GM12872 (cell line): ENCODE results near the gene PCLAF.

Source experiments
- TF ChIP-seq, protein P1 (sequence below): IDR thresholded peaks from 3 replicates; pipeline ENCODE4 v1.5.1; 2011; ENCODE audit warnings: low read depth, mild to moderate bottlenecking, low read length, moderate library complexity; ENCODE audit not compliant: insufficient read depth

The PCLAF gene

GRCh38 chr15:64379216-64379960 lies 1.9 kb downstream of the PCLAF start:
- TF ChIP-seq, protein P1, sequence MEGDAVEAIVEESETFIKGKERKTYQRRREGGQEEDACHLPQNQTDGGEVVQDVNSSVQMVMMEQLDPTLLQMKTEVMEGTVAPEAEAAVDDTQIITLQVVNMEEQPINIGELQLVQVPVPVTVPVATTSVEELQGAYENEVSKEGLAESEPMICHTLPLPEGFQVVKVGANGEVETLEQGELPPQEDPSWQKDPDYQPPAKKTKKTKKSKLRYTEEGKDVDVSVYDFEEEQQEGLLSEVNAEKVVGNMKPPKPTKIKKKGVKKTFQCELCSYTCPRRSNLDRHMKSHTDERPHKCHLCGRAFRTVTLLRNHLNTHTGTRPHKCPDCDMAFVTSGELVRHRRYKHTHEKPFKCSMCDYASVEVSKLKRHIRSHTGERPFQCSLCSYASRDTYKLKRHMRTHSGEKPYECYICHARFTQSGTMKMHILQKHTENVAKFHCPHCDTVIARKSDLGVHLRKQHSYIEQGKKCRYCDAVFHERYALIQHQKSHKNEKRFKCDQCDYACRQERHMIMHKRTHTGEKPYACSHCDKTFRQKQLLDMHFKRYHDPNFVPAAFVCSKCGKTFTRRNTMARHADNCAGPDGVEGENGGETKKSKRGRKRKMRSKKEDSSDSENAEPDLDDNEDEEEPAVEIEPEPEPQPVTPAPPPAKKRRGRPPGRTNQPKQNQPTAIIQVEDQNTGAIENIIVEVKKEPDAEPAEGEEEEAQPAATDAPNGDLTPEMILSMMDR = no peak

DNA sequence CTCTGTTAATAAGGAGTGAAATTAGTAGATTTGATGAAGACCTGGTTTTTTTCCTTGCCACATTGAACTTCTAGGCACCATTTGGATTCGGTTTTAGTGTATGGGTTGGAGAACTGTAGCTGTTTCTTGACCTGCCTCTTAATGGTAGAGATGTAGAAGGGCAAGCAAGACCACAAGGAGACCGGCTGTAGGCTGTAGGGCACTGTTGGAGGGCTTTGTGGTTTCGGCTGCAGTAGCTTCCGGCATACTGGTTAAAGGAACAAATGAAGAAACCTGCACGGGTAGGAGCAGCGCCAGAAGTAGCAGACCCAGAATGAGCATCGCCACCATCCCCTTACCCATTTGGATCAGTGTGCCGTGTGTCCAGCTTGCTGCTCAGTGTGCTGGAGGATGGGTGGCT lies 7.9 kb downstream of the PCLAF start:
- TF ChIP-seq, protein P1 = no peak

DNA sequence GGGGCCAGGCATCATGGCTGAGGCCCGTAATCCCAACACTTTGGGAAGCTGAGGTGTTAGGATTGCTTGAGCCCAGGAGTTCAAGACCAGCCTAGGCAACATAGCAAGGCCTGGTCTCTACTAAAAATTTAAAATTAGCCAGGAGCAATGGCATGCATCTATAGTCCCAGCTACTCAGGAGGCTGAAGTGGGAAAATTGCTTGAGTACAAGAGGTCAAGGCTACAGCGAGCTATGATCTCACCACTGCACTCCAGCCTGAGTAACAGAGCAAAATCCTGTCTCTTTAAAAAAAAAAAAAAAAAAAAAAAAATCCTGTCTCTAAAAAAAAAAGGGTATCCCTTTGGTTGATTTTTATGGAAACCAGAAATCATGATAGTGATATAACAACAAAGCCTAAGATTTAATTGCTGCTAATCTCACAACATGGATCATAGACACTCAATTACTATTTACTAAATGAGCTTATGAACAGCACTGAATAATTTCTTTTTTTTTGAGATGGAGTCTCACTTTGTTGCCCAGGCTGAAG lies 12.1 kb downstream of the PCLAF start:
- TF ChIP-seq, protein P1 = no peak

DNA sequence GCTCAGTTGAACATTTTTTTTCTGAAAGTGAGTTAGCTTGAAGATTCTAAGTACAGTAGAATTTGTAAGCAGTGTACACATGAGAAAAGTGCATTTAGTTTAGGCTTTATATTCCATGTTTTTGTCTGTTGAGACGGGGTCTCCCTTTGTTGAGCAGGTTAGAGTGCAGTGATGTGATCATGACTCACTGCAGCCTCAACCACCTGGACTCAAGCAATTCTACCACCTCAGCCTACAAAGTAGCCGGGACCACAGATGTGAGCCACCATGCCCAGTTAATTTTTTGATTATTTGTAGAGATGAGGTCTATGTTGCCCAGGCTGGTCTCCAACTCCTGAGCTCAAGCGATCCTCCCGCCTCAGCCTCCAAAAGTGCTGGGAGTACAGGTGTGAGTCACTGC lies 20.0 kb downstream of the PCLAF start:
- TF ChIP-seq, protein P1 = no peak

- TF ChIP-seq, protein P1 = no peak
Measured at GRCh38 chr15:64356710-64357040, 24.6 kb downstream of the PCLAF start.

DNA sequence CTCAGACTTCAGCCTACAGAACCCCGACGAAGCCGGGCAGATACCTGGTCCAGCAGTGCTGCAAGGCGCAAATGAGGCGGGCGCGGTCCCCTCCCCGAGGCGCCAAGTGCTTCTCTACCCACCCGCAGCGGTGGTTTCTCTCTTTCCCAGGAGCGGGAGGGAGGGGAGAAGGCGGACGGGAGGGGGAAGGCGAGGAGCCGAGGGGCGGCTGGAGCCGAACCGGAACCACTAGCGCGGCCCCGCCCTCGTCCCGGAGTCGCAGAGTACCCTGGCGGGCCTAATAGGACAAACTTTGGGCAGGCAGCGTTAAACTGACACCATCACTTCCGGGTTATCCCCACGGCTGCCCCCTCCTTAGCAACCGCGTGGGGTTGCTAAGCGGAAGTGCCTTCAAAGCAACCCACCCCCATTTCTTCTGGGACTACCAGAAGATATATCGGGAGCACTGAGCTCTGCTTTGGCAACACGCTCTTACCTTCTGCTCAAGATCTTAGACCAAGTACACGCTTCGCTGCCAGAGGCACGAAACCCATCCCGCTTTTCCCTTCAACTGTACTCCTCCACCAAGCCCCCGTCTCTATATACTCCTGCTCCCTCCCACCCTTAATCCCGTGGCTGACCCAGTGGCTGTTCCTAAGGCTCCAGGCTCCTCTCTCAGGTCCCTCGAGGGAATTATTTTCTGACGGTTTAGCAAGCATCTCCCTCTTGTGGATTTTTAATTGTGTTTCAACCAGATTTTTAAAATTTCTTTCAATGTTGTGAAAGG lies 25.1 kb downstream of the PCLAF start, which contains the start of gene CSNK1G1:
Gene CSNK1G1, minus strand, starts transcription at position 230 of the 766 bp plus-strand sequence. CDS start 55,674 bp downstream, outside the sequence.
- TF ChIP-seq, protein P1 = no peak; the same call in 2 of the 3 replicates

DNA sequence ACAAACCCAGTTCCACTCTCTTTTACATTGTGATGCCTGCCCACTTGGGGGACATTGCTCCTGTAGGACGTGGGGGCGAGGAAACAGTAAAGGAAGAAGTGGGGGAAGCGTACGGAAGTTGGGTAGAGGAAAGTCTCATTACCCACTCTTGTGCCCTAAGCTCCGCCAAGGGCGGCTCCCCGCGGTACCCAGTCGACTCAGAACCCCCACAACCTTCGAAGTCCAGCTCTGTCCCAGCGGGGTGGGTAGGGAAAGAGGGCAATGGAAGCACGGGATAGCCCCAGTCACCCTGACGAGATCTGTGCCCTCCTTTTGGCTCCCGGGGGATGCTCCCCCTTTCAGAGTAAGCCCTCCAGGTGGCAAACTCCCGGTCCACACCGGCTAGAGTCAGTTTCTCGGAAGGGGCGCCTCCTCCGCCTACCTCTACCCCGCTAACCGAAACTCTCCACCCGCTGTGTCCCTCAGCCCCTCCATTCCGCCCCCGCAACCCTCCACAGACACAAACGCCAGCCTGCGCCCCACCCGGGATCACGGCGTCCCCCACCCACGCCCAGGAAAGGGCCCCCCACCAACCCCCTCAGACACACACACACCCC lies 25.8 kb downstream of the PCLAF start:
- TF ChIP-seq, protein P1 = no peak
